ENCODE measurements around the gene SLC26A11. TPM values are rescaled to one million over a fixed set of nuclear protein-coding genes. Genes with fewer than 3 reads are reported as not detected.

SLC26A11 gene
- total and polyA plus RNA-seq, 12 donors: 14.0 to 101 (median 50.5) TPM

Other genes with a start within 250 kb of the SLC26A11 start
- 10 to 100 TPM; 22.5 to 62.5 (median 39.7) TPM for gene TBC1D16, start 184.6 kb upstream of the SLC26A11 start, total RNA-seq
- gene TBC1D16, start 184.6 kb upstream of the SLC26A11 start, polyA plus RNA-seq: 10 to 100 TPM in 1 of 3 donors, 1 to 10 TPM in 2; 4.2 to 12.9 (median 6.0) TPM
- 10 to 100 TPM in 3 of 9 donors, 1 to 10 TPM in 6; 2.7 to 15.7 (median 6.0) TPM for gene CCDC40, start 183.8 kb upstream of the SLC26A11 start, total RNA-seq
- 10 to 100 TPM in 1 of 3 donors, 1 to 10 TPM in 2; 2.1 to 11.6 (median 3.7) TPM for gene CCDC40, start 183.8 kb upstream of the SLC26A11 start, polyA plus RNA-seq
- 100 to 1,000 TPM in 5 of 9 donors, 10 to 100 TPM in 4; 21.2 to 170 (median 125) TPM for gene GAA, start 118.8 kb upstream of the SLC26A11 start, total RNA-seq
- gene GAA, start 118.8 kb upstream of the SLC26A11 start, polyA plus RNA-seq: 10 to 100 TPM in 2 of 3 donors, 1 to 10 TPM in 1; 5.6 to 96.5 (median 52.3) TPM
- 100 to 1,000 TPM in 3 of 9 donors, 10 to 100 TPM in 6; 31.0 to 161 (median 91.3) TPM for gene EIF4A3, start 73.3 kb upstream of the SLC26A11 start, total RNA-seq
- gene EIF4A3, start 73.3 kb upstream of the SLC26A11 start, polyA plus RNA-seq: 100 to 1,000 TPM in 1 of 3 donors, 10 to 100 TPM in 2; 31.2 to 146 (median 35.5) TPM
- gene CARD14, start 50.4 kb upstream of the SLC26A11 start, total RNA-seq: 1 to 10 TPM in 6 of 9 donors, under 1 TPM in 3; 0.30 to 3.4 (median 1.5) TPM
- gene CARD14, start 50.4 kb upstream of the SLC26A11 start, polyA plus RNA-seq: 1 to 10 TPM in 1 of 3 donors, under 1 TPM in 2; 0.72 to 1.1 (median 0.81) TPM
- 100 to 1,000 TPM in 4 of 9 donors, 10 to 100 TPM in 5; 46.8 to 194 (median 71.3) TPM for gene SGSH, start 94 bp upstream of the SLC26A11 start, total RNA-seq
- 100 to 1,000 TPM in 2 of 3 donors, 10 to 100 TPM in 1; 33.3 to 167 (median 136) TPM for gene SGSH, start 94 bp upstream of the SLC26A11 start, polyA plus RNA-seq
- gene RNF213, start 40.4 kb downstream of the SLC26A11 start, total RNA-seq: 100 to 1,000 TPM in 7 of 9 donors, 10 to 100 TPM in 2; 52.0 to 182 (median 134) TPM
- gene RNF213, start 40.4 kb downstream of the SLC26A11 start, polyA plus RNA-seq: 100 to 1,000 TPM in 1 of 3 donors, 10 to 100 TPM in 2; 51.1 to 123 (median 78.2) TPM
- gene ENDOV, start 194.7 kb downstream of the SLC26A11 start, total RNA-seq: 10 to 100 TPM in 8 of 9 donors, 1 to 10 TPM in 1; 7.1 to 26.0 (median 18.0) TPM
- gene ENDOV, start 194.7 kb downstream of the SLC26A11 start, polyA plus RNA-seq: 10 to 100 TPM in 2 of 3 donors, 1 to 10 TPM in 1; 9.5 to 31.9 (median 24.5) TPM